ENCODE data around the gene MIDN. TPM values are rescaled to one million over a fixed set of nuclear protein-coding genes. Genes with fewer than 3 reads are reported as not detected.

MIDN gene
- polyA plus RNA-seq, 2 of the 4 experiments (the other 2 are of a cell fraction) = 9.1 to 31.4 TPM

- TF ChIP-seq, protein P1, sequence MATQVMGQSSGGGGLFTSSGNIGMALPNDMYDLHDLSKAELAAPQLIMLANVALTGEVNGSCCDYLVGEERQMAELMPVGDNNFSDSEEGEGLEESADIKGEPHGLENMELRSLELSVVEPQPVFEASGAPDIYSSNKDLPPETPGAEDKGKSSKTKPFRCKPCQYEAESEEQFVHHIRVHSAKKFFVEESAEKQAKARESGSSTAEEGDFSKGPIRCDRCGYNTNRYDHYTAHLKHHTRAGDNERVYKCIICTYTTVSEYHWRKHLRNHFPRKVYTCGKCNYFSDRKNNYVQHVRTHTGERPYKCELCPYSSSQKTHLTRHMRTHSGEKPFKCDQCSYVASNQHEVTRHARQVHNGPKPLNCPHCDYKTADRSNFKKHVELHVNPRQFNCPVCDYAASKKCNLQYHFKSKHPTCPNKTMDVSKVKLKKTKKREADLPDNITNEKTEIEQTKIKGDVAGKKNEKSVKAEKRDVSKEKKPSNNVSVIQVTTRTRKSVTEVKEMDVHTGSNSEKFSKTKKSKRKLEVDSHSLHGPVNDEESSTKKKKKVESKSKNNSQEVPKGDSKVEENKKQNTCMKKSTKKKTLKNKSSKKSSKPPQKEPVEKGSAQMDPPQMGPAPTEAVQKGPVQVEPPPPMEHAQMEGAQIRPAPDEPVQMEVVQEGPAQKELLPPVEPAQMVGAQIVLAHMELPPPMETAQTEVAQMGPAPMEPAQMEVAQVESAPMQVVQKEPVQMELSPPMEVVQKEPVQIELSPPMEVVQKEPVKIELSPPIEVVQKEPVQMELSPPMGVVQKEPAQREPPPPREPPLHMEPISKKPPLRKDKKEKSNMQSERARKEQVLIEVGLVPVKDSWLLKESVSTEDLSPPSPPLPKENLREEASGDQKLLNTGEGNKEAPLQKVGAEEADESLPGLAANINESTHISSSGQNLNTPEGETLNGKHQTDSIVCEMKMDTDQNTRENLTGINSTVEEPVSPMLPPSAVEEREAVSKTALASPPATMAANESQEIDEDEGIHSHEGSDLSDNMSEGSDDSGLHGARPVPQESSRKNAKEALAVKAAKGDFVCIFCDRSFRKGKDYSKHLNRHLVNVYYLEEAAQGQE (IDR thresholded peaks at IDR 0.05) = no peak
- TF ChIP-seq PHF8 (IDR thresholded peaks at IDR 0.05; ENCODE audit: borderline replicate concordance, low read depth) (no peak), MYC (IDR thresholded peaks at IDR 0.05; ENCODE audit: borderline replicate concordance, low read length) (no peak), JUNB (IDR thresholded peaks at IDR 0.05) (no peak), JUN (IDR thresholded peaks at IDR 0.05) (no peak; a peak in 1 of 5 replicates), E2F6 (IDR thresholded peaks at IDR 0.05; ENCODE audit: borderline replicate concordance, low read depth) (no peak), MAZ (IDR thresholded peaks at IDR 0.05; ENCODE audit: borderline replicate concordance, low read depth, low read length) (no peak), RARB (CRISPR knock-in tag; IDR thresholded peaks at IDR 0.05) (no peak), HOXA7 (CRISPR knock-in tag; IDR thresholded peaks at IDR 0.05) (no peak)
- TF ChIP-seq, protein P2, sequence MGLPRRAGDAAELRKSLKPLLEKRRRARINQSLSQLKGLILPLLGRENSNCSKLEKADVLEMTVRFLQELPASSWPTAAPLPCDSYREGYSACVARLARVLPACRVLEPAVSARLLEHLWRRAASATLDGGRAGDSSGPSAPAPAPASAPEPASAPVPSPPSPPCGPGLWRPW (IDR thresholded peaks at IDR 0.05) = no peak
Observed at GRCh38 chr19:1258707-1259205, 10.4 kb downstream of the MIDN start (continued).

DNA sequence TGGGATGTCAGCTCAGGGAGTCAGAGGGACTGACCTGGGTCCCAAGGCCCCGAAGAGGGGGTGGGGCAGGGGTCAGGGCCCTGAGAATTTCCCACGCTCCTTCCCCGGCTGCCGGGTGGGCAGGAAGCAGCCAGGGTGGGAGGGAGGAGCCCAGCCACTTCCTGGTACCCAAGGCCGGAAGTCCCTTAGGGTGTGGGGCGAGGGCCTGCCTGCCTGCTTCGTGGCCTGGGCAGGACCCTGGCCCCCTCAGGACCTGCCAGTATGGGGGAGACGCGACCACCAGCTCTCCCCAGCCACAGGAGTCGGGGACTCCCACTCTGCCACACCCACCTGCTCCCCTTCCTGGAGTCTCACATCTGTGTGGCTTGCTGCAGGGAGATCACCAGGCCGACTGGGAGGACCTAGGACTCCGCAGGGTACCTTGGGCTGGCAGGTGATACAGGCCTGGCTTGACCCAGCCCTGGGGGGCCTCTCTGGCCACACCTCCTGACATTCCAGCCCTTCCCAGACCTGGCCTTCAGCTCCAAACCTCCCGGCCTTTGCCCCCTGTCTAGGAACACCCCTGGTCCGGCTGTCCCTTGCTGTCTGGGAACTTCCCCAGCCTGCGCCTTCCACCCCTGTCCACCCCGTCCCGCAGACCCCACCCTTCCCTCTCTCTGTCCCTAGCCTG is 11.0 kb downstream of the MIDN start:
- Histone ChIP-seq H3K9me3 (no peaks in the 10 kb centered on the region), H3K4me3 (peak overlapping the region; percentile 29), H3K27ac (peak overlapping the region; percentile 98 to 99), H3K4me1 (peaks cover 76% of the 10 kb centered on the region), H3K4me2 (peak overlapping the region; percentile 100)
- no peak for FAIRE-seq
- peak; percentile 44 to 45 for ATAC-seq
- ChIA-PET POLR2A (interaction anchor here (1.6 kb wide), 1 partner anchor 10 kb away, joined by 25 read pairs; the partner anchor contains the start of gene CIRBP), CTCF (interaction anchor here (8.4 to 18.7 kb wide), 2 partner anchors 8 to 16 kb away, joined by 107 to 500 read pairs; partner anchors contain the start of genes ATP5F1D and CIRBP)
- 8% methylated on average over 3 of the region's 17 CpGs for WGBS (ENCODE audit: missing lambda C conversion rate)
- peak; percentile 25 to 91 for DNase-seq (ENCODE audit: low read depth in 1 of 2, low spot score in 1 of 2)
- TF ChIP-seq HOXB5 (CRISPR knock-in tag; IDR thresholded peaks at IDR 0.05) (peak; percentile 68), MYC (IDR thresholded peaks at IDR 0.05; ENCODE audit: borderline replicate concordance, low read length) (no peak), SMC3 (IDR thresholded peaks at IDR 0.05) (no peak), E2F6 (IDR thresholded peaks at IDR 0.05; ENCODE audit: borderline replicate concordance, low read depth) (no peak), JUN (IDR thresholded peaks at IDR 0.05) (peak; percentile 83 to 89), POLR2A (IDR thresholded peaks at IDR 0.05; ENCODE audit: low read length) (no peak), EHMT2 (IDR thresholded peaks at IDR 0.05; ENCODE audit: low read depth) (no peak), HOXB13 (CRISPR knock-in tag; IDR thresholded peaks at IDR 0.05; ENCODE audit: low read depth) (peak; percentile 46; the same call in 1 of the 2 replicates), RNF2 (IDR thresholded peaks at IDR 0.05; ENCODE audit: borderline replicate concordance, low read depth) (no peak), TFCP2L1 (CRISPR knock-in tag; IDR thresholded peaks at IDR 0.05) (peak; percentile 97), ZSCAN20 (CRISPR knock-in tag; IDR thresholded peaks at IDR 0.05) (0 out of 2 replicates have a peak, but pooled peaks have one; percentile 4), USF2 (IDR thresholded peaks at IDR 0.05) (no peak), MAZ (IDR thresholded peaks at IDR 0.05; ENCODE audit: borderline replicate concordance, low read depth, low read length) (no peak), HOXA7 (CRISPR knock-in tag; IDR thresholded peaks at IDR 0.05) (peak; percentile 98), CHD4 (IDR thresholded peaks at IDR 0.05; ENCODE audit: borderline replicate concordance) (no peak), ZNF302 (CRISPR knock-in tag; IDR thresholded peaks at IDR 0.05) (no peak), ELK1 (IDR thresholded peaks at IDR 0.05; ENCODE audit: low read depth, low read length) (no peak), HDAC2 (IDR thresholded peaks at IDR 0.05) (no peak), HEYL (CRISPR knock-in tag; IDR thresholded peaks at IDR 0.05) (no peak), FOXS1 (CRISPR knock-in tag; IDR thresholded peaks at IDR 0.05) (0 out of 2 replicates have a peak, but pooled peaks have one; percentile 25)
- TF ChIP-seq, protein P2 (IDR thresholded peaks at IDR 0.05) = no peak
- TF ChIP-seq, protein P3, sequence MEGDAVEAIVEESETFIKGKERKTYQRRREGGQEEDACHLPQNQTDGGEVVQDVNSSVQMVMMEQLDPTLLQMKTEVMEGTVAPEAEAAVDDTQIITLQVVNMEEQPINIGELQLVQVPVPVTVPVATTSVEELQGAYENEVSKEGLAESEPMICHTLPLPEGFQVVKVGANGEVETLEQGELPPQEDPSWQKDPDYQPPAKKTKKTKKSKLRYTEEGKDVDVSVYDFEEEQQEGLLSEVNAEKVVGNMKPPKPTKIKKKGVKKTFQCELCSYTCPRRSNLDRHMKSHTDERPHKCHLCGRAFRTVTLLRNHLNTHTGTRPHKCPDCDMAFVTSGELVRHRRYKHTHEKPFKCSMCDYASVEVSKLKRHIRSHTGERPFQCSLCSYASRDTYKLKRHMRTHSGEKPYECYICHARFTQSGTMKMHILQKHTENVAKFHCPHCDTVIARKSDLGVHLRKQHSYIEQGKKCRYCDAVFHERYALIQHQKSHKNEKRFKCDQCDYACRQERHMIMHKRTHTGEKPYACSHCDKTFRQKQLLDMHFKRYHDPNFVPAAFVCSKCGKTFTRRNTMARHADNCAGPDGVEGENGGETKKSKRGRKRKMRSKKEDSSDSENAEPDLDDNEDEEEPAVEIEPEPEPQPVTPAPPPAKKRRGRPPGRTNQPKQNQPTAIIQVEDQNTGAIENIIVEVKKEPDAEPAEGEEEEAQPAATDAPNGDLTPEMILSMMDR (IDR thresholded peaks at IDR 0.05) = no peak

All from A549 (cell line).